MCF 10A (cell line): ENCODE measurements around the gene CCDC110. TPM values are rescaled to one million over a fixed set of nuclear protein-coding genes. Genes with fewer than 3 reads are reported as not detected.

Experiments used
- BruUV-seq: library from RNA; stranded (reverse); fragments of 400-500 nt; replicated peaks from 2 replicates; lab custom pipeline; 2021; lab: Mats Ljungman, UMichigan
- CTCF ChIA-PET: fragments of 300-600 bp; sonication (Branson Sonifier 250); formaldehyde crosslinking; extraction: SDS; loops from one replicate; lab custom pipeline; 2021; ENCODE audit warnings: antibody characterized with exemption, inconsistent platforms; lab: Yijun Ruan, JAX
- POLR2A ChIA-PET: fragments of 300-600, 350-650 bp; sonication (Branson Sonifier 250); formaldehyde crosslinking; extraction: SDS; loops from one replicate; lab custom pipeline; 2020; ENCODE audit warnings: antibody characterized with exemption, inconsistent platforms; lab: Yijun Ruan, JAX
- DNase-seq: peaks from one replicate; pipeline ENCODE4 v3.0.0-alpha.2; 2018; ENCODE audit not compliant: unreplicated experiment
- H3K27ac Mint-ChIP-seq: one replicate; pipeline ENCODE4 v1.8.0; 2022; ENCODE audit warnings: mild to moderate bottlenecking, low read depth, mixed read lengths; ENCODE audit not compliant: unreplicated experiment
- H3K27me3 Mint-ChIP-seq: one replicate; pipeline ENCODE4 v1.8.0; 2022; ENCODE audit warnings: mixed read lengths; ENCODE audit not compliant: insufficient read depth, unreplicated experiment
- H3K36me3 Mint-ChIP-seq: one replicate; pipeline ENCODE4 v1.8.0; 2022; ENCODE audit warnings: mild to moderate bottlenecking, moderate library complexity, mixed read lengths; ENCODE audit not compliant: insufficient read depth, unreplicated experiment
- H3K4me1 Mint-ChIP-seq: one replicate; pipeline ENCODE4 v1.8.0; 2022; ENCODE audit warnings: mixed read lengths; ENCODE audit not compliant: insufficient read depth, unreplicated experiment
- H3K4me3 Mint-ChIP-seq: one replicate; pipeline ENCODE4 v1.8.0; 2022; ENCODE audit warnings: mild to moderate bottlenecking, moderate library complexity, mixed read lengths; ENCODE audit not compliant: unreplicated experiment
- H3K9me3 Mint-ChIP-seq: one replicate; pipeline ENCODE4 v1.8.0; 2022; ENCODE audit warnings: mixed read lengths; ENCODE audit not compliant: unreplicated experiment
- intact Hi-C: fragments of 100-400 bp; cut with micrococcal nuclease; formaldehyde crosslinking; loops from 2 replicates; pipeline ENCODE4 v1.14.1; 2022
- total RNA-seq: library from RNA; stranded (reverse); gene quantifications from 2 replicates; pipeline ENCODE4 v1.2.3, GENCODE V29; 2022
- TF ChIP-seq, protein P1 (sequence below): fragments of 200-600 bp; IDR thresholded peaks from one replicate; pipeline ENCODE4 v1.8.0; 2022; ENCODE audit warnings: antibody characterized with exemption, mild to moderate bottlenecking; ENCODE audit not compliant: unreplicated experiment

Gene CCDC110
- total RNA-seq, 1 experiment from 2014 or later, result not detected

GRCh38 chr4:185464887-185465286 is 6.6 kb downstream of the CCDC110 start:
- Mint-ChIP-seq H3K27ac (no peak overlapping the region), H3K9me3 (no peaks in the 10 kb centered on the region), H3K4me3 (no peak overlapping the region), H3K27me3 (peaks cover 55% of the 10 kb centered on the region), H3K4me1 (no peaks in the 10 kb centered on the region), H3K36me3 (peaks cover 5% of the 10 kb centered on the region)
- no TSS peak for BruUV-seq
- DNase-seq, result no peak
- intact Hi-C loops, result no loop called here
- POLR2A ChIA-PET, result interaction anchor here (1.7 kb wide), 1 partner anchor 39 kb away, joined by 7 read pairs; the partner anchor contains the start of gene UFSP2
- CTCF ChIA-PET, result interaction anchor here (0.6 to 1.5 kb wide), 3 partner anchors 18 to 99 kb away, joined by 3 read pairs; no protein-coding TSS in a partner anchor
- TF ChIP-seq, protein P1, sequence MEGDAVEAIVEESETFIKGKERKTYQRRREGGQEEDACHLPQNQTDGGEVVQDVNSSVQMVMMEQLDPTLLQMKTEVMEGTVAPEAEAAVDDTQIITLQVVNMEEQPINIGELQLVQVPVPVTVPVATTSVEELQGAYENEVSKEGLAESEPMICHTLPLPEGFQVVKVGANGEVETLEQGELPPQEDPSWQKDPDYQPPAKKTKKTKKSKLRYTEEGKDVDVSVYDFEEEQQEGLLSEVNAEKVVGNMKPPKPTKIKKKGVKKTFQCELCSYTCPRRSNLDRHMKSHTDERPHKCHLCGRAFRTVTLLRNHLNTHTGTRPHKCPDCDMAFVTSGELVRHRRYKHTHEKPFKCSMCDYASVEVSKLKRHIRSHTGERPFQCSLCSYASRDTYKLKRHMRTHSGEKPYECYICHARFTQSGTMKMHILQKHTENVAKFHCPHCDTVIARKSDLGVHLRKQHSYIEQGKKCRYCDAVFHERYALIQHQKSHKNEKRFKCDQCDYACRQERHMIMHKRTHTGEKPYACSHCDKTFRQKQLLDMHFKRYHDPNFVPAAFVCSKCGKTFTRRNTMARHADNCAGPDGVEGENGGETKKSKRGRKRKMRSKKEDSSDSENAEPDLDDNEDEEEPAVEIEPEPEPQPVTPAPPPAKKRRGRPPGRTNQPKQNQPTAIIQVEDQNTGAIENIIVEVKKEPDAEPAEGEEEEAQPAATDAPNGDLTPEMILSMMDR, result no peak

- TF ChIP-seq, protein P1, result no peak
- CTCF ChIA-PET, result interaction anchor here (0.6 to 1.5 kb wide), 3 partner anchors 17 to 27 kb away, joined by 3 read pairs; no protein-coding TSS in a partner anchor
- Mint-ChIP-seq H3K27me3 (peaks cover 55% of the 10 kb centered on the region), H3K4me1 (no peaks in the 10 kb centered on the region), H3K9me3 (no peaks in the 10 kb centered on the region), H3K36me3 (peaks cover 5% of the 10 kb centered on the region), H3K27ac (no peak overlapping the region), H3K4me3 (no peak overlapping the region)
- intact Hi-C loops, result no loop called here
- no peak for DNase-seq
- BruUV-seq, result no TSS peak
- POLR2A ChIA-PET, result interaction anchor here (0.6 to 1.7 kb wide), 2 partner anchors 39 to 134 kb away, joined by 3 to 7 read pairs; partner anchors contain the start of gene UFSP2
Measured at GRCh38 chr4:185464183-185464582, 7.3 kb downstream of the CCDC110 start.

DNA sequence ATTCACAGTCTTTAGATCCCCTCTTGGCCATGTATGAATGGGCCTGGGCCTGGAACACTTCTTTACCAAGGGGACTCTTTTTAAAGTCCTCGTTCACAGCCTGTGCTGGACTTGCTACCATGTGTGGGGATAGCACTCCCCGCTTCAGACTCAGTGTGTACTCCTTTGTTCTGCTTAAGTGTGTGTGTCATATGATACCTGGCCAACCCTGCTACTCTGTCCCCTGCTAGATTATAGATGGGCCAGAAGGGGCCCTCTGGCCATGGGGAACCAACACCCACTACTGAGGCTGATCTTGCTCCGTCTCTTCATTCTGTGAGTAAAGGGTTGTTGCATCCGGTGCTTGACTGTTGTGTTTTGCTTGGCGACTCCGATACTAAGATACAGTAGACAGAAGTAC is 8.0 kb downstream of the CCDC110 start:
- peaks cover 5% of the 10 kb centered on the region for H3K36me3 Mint-ChIP-seq
- H3K4me1 Mint-ChIP-seq, result no peaks in the 10 kb centered on the region
- no peak overlapping the region for H3K4me3 Mint-ChIP-seq
- H3K27me3 Mint-ChIP-seq, result peaks cover 53% of the 10 kb centered on the region
- H3K9me3 Mint-ChIP-seq, result no peaks in the 10 kb centered on the region
- CTCF ChIA-PET, result interaction anchor here (0.7 kb wide), 1 partner anchor 19 kb away, joined by 3 read pairs; no protein-coding TSS in a partner anchor
- POLR2A ChIA-PET, result interaction anchor here (0.6 kb wide), 2 partner anchors 15 to 135 kb away, joined by 3 read pairs; no protein-coding TSS in a partner anchor
- H3K27ac Mint-ChIP-seq, result no peak overlapping the region
- TF ChIP-seq, protein P1, result no peak
- intact Hi-C loops, result no loop called here
- BruUV-seq, result no TSS peak
- DNase-seq, result no peak

DNA sequence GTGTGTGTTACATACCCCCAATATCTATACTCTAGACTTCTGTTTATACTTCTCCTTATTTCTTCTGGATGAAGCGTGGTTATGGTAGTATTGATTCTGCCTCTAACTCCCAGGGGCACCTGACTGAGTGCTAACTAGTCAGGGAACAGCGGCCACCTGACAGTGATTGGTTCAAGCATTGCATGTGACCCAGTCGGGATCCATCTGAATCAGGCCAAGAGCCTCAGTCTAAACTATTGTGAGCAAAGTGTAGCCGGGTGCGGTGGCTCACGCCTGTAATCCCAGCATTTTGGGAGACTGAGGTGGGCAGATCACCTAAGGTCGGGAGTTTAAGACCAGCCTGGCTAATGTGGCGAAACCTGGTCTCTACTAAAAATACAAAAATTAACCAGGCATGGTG is 10.0 kb downstream of the CCDC110 start:
- H3K36me3 Mint-ChIP-seq, result peaks cover 5% of the 10 kb centered on the region
- TF ChIP-seq, protein P1, result no peak
- no peak overlapping the region for H3K4me3 Mint-ChIP-seq
- H3K9me3 Mint-ChIP-seq, result no peaks in the 10 kb centered on the region
- H3K27ac Mint-ChIP-seq, result no peak overlapping the region
- H3K4me1 Mint-ChIP-seq, result no peaks in the 10 kb centered on the region
- intact Hi-C loops, result no loop called here
- ChIA-PET POLR2A (no interaction called here), CTCF (no interaction called here)
- DNase-seq, result no peak
- no TSS peak for BruUV-seq
- peaks cover 33% of the 10 kb centered on the region for H3K27me3 Mint-ChIP-seq
